GM21717 (cell line): ENCODE results near the gene DHRSX.
"Not testable (repeated sequence)": the region's sequence is repeated elsewhere in the genome, so short reads cannot be mapped to it uniquely, and the experiment has no call there.

Experiments
- ATAC-seq: cut with Tn5 transposase; IDR thresholded peaks from one replicate; pipeline ENCODE4 v1.9.1; 2021; ENCODE audit warnings: mild to moderate bottlenecking, moderate library complexity; ENCODE audit not compliant: unreplicated experiment

Gene DHRSX, protein sequence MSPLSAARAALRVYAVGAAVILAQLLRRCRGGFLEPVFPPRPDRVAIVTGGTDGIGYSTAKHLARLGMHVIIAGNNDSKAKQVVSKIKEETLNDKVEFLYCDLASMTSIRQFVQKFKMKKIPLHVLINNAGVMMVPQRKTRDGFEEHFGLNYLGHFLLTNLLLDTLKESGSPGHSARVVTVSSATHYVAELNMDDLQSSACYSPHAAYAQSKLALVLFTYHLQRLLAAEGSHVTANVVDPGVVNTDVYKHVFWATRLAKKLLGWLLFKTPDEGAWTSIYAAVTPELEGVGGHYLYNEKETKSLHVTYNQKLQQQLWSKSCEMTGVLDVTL

DNA sequence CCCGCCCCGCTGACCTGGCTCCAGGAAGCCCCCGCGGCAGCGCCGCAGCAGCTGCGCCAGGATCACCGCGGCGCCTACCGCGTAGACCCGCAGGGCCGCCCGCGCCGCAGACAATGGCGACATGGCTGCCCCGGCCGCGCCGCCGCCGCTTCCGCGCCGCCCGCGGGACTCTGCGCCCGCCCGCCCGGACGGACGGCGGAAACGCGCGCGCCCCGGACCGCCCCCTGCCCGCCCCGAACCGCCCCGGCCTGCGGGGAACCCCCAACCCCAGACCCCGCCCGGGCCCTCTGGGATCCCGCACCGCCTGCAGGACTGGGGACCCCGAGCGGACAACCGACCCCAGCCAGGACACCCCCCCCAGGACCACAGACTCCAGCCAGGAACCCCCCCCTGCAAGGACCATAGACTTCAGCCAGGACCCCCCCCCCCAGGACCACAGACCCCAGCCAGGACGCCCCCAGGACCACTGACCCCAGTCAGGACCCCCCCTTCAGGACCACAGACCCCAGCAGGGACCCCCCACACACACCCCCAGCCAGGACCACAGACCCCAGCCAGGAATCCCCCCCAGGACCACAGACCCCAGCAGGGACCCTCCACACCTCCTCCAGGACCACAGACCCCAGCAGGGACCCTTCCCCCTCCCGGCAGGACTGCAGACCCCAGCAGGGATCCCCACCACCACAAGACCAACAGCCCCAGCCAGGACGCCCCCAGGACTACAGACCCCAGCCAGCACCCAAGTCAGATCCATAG lies at the start of gene DHRSX, which contains the start of gene ZBED1:
Gene DHRSX, minus strand, starts transcription at position 174 of the 756 bp plus-strand sequence. Its CDS starts 51 bp downstream, at position 123.
Gene ZBED1, minus strand, starts transcription at position 174 of the 756 bp plus-strand sequence. CDS start 10,257 bp downstream, outside the sequence.
- peak; percentile 53 for ATAC-seq

DNA sequence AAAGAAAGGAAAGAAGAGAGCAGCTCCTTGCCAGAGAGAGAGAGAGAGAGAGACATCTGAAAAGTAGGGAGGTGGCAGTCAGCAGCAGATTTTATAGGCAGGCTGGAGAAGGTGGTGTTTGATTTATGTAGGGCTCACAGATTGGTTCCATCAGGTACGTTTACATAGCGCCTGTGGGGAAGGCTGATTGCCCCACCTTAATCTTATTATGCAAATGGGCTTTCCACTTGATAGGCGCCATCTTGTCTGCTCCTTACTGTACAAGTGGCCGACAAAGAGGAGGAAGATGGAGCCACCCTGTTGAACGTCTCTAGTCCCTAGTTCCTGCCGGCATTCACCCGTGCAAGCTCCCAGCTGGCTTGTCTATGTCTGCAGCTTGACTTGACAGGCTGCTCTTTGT lies 49.1 kb upstream of the DHRSX start:
- no peak for ATAC-seq

DNA sequence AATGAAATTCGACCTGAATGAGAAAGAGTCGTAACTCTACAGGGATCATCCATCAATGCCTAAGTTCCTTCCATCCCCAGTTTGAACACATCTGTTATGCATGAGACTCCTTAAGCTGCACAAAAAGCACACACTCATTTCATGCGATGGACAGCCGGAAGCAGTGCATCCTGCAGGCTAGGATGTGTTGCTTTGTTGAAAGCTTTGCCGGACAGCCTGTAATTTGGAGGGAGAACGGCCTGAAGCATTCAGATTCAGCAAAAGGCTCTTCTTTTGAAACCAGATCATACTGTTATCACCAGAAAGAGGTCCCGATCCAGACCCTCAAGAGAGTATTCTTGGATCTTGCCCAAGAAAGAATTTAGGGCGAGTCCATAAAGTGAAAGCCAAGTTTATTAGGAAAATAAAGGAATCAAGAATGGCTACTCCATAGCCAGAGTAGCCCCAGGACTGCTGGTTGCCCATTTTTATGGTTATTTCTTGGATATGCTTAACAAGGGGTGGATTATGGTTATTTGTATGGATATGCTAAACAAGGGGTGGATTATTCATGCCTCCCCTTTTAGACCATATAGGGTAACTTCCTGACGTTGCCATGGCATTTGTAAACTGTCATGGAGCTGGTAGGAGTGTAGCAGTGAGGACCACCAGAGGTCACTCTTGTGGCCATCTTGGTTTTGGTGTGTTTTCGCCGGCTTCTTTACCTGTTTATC lies 48.1 kb upstream of the DHRSX start:
- no peak for ATAC-seq

DNA sequence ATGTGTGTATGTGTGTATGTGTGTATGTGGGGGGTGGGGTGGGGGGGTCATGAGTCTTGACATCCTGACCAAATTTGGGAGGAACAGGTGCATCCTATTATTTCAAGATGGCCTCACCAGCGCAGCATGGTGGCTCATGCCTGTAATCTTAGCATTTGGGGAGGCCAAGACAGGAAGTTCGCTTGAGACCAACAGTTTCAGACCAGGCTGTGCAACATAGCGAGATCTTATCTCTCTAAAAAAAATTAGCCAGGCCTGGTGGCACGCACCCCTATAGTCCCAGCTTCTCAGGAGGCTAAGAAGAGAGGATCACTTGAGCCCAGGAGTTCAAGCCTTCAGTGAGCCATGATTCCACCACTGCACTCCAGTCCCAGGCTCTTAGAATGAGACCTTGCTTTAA lies 47.0 kb upstream of the DHRSX start:
- ATAC-seq: no peak

DNA sequence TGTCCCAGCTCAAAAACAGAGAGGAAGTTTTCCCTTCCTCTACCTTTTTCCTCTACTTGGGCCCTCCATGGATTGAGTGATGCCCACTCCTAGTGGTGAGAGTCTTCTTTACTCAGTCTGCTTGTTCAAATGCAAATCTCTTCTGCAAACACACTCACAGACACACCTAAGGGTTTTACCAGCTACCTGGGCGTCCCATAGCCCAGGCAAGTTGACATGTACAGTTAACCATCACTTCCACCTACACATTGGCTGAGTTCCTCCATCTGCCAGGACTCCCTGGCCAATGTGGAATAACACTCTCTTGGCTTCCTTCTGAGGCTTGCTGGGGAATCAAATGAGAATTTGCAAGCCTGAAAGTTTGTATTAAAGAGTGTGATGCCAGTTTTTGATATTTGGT lies 45.7 kb upstream of the DHRSX start:
- no peak for ATAC-seq

DNA sequence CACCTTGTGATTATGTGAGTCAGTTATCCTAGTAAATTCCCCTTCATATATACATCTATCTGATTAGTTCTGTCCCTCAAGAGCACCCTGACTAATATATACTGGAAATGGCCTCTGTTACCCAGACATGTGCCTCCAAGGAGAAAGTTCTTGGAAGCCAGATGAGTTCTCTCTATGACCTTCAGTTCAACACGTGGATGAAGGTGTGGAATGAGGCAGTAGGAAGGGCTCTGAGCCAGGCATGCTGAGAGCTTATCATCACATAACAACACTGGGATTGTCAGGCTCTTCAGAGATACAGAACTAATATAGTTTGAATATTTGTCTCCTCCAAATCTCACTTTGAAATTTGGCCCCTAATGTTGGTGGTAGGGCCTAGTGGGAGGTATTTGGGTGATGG lies 44.4 kb upstream of the DHRSX start:
- ATAC-seq: no peak

DNA sequence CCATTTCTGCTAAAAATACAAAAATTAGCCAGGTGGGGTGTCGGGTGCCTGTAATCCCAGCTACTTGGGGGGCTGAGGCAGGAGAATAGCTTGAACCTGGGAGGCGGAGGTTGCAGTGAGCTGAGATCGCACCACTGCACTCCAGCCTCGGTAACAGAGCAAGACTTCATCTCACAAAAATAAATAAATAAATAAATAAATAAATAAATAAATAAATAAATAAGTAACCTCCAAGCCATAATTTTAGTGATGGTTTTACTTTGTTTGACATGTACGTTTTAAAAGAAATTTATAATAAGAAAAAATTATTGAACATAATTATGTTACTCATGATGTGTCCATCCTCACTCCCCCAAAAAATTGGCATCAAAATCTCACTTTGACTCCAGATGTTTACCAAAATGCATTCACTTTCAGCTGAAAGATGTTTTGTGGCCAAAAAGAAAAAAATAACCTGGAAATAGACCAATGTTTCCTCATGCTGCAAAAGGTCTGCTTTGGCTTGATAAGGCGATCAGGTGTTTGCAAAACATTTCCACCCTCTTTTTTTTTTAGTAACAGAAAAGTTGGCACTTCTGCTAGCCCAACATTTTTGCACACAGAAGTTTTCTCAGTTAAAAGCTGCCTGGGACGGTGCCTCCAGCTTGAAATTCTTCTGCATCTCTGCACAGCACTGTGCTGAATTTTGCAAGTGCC lies 42.2 kb upstream of the DHRSX start:
- no peak for ATAC-seq

DNA sequence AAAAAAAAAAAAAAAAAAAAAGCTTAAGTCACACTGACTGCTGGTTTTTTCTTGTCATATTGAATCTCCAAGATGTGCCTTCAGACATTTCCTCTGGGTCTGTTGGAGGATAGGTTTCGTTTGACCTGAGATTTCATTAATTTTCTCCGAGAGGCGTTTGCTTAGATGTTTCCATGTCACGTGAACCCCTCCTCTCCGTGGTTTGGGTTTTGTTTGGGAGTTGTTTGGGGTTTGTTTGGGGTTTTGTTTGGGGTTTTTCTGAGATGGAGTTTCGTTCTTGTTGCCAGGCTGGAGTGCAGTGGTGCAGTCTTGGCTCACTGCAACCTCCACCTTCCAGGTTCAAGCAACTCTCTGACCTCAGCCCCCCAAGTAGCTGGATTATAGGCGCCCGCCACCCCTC lies 40.8 kb upstream of the DHRSX start:
- no peak for ATAC-seq

DNA sequence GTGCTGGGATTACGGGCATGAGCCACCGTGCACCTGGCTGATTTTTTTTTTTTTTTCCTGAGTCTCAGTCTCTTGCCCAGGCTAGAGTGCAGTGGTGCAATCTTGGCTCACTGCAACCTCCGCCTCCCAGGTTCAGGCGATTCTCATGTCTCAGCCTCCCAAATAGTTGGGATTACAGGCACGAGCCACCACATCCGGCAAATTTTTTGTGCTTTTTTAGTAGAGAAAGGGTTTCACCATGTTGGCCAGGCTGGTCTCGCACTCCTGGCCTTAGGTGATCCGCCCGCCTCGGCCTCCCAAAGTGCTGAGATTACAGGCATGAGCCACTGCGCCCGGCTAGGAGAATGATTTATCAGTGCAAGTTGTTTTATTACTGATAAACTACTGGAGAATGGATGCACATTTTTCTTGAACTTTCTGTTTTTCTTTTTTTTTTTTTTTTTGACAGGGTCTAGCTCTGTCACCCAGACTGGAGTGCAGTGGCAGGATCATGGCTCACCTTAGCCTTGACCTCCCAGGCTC lies 39.7 kb upstream of the DHRSX start:
- no peak for ATAC-seq

DNA sequence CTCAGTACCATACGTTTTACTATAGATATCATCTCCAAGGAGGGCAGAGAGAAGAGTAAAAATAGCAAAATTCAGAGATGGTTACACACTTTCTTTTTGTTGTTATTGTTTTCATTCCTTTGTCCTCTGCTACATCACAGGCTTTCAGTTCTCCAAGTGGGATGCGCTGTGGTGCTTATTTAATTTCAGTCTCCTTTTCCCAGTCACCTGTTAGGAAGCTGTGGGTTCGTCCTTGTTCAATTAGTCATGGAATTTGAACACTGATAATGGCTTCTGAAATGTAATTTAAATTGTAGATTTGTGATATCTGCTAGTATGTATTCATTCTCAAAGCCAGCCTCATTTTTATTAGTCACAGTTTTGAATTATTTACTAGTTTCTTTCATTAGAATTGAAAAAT lies 38.8 kb upstream of the DHRSX start:
- ATAC-seq: no peak

DNA sequence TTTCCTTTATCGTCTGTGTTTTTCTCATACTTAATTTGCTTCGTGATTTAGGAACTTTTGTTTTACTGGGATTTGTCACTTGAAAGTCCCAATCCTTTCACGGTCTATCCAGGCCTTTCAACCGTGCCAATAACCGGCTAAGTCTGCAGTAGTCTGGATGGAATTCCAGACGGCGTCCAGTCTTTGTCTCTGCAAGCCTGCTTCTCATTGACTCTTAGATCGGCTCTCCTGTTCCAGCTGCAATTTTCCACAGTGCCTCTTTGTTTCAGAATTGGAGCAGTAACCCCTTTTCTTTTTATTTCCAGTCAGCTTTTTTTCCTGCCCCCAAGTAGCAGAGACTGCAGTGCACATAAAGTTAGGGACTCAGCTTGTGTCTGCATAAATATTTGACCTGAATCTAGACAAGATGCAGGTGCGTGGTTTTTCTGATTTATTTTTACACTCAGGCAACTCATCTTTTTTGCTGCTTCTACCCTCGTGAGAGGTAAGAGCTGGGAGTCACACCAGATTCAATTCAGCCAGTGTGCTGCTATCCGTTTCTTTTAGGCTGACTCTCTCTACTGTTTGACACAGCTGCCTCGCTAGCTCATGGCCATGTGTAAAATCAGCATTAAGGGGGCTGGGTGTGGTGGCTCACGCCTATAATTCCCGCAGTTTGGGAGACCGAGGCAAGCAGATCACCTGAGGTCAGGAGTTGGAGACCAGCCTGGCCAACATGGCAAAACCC lies 37.4 kb upstream of the DHRSX start:
- ATAC-seq: no peak

DNA sequence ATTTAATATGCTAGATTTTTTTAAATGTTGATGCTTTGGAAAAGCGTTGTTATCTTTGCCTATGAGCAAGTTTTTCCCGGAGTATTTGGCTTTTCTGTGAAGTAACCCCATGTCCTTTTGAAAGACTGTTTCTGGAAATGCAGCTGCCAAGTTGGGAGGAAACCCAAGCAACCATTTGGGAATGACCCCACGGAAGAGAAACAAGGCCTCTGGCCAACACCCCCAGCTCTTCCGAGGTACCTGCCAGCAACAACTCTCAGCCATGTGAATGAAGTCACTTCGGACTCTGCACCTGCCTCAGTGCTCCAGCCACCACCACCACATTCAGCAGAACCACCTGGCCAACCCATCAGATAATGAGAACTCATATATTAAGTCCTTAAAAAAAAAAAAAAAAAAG lies 36.2 kb upstream of the DHRSX start:
- ATAC-seq: no peak

DNA sequence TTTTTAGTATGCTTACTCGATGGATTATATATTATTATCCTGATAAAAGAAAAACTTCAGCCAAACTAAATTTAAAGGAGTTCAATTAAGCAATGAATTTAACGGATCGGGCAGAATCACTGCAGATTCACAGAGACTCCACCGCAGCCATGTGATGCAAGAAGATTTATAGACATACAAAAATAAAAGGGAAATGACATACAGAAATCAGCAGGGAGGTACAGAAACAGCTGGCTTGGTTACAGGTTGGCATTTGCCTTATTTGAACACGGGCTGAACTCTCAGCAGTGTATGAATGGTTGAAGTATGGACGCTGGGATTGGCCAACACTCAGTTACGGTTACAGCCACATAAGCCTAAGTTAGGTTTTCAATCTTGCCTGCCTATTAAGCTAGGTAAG lies 35.4 kb upstream of the DHRSX start:
- no peak for ATAC-seq

DNA sequence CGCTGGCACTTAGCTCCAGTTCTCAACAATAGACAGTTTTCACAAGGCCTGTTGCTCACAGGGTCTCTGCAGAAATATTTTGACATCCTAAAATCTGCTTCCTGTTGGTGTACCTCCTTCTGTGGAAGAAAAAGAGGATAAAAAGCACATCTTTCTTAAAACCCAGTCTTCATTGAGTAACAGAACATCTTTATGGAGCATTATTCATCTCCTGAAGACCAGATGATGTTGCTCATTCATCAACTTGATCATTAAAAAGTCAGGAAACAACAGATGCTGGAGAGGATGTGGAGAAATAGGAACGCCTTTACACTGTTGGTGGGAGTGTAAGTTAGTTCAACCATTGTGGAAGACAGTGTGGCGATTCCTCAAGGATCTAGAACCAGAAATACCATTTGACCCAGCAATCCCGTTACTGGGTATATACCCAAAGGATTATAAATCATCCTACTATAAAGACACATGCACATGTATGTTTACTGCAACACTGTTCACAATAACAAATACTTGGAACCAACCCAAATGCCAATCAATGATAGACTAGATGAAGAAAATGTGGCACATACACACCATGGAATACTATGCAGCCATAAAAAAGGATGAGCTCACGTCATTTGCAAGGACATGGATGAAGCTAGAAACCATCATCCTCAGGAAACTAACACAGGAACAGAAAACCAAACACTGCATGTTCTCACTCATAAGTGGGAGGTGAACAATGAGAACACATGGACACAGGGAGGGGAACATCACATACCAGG lies 33.7 kb upstream of the DHRSX start:
- ATAC-seq: not testable (repeated sequence)

DNA sequence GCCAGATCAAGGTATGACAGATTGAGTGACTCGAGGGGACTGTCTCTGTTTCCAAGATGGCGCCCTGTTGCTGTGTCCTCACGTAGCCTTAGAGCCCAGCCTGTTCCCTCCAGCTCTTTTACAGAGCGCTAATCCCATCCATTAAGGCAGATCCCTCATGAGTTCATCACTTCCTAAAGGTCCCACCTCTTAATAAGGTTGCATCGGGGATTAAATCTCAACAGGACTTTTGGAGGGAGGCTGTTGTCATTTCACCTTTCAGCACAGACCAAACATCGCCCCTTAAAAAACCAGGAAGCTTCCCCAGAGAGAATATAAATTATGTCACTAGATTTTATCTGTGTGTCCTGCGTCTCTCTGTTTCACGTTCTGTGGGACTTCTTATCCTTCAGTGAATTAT lies 32.6 kb upstream of the DHRSX start:
- ATAC-seq: no peak

DNA sequence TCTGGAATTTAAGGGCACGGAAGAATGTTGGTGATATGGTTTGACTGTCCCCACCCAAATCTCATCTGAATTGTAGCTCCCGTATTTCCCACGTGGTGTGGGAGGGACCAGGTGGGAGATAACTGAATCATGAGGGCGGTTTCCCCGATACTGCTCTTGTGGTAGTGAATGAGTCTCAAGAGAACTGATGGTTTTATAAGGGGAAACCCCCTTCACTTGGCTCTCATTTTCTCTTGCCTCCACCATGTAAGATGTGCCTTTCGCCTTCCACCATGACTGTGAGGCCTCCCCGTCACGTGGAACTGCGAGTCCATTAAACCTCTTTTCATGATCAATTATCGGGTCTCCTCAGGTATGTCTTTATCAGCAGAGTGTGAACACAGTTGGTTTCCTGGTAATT lies 25.6 kb upstream of the DHRSX start:
- no peak for ATAC-seq

DNA sequence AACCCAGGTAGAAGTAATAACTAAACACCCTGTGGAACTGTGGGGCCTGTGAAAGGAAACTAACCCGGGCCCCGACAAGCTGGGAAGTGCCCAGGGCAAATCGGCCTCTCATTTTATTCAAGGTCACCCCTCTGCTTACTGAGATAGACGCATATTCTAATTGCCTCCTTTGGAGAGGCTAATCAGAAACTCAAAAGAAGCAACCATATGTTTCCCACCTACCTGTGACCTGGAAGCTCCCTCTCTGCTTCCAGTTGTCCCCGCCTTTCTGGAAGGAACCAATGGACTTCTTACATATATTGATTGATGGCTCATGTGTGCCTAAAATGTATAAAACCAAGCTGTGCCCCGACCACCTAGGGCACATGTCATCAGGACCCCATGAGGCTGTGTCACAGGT lies 23.1 kb upstream of the DHRSX start:
- no peak for ATAC-seq

DNA sequence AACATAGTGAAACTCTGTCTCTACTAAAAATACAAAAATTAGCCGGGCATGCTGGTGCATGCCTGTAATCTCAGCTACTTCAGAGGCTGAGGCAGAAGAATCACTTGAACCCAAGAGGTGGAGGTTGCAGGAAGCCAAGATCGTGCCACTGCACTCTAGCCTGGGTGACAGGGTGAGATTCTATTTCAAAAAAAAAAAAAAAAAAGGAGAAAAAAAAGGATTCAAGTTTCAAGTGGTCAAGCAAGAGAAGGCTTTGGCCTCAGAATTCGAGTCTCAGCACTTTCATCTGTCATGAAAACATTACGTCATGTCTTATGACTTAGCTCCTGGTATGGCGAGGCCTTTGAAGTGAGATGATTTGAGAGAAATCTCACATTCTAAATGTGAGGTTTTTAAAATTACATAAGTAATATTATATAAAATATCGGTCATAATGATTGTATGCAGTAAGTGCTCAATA lies 21.2 kb upstream of the DHRSX start:
- peak; percentile 28 for ATAC-seq
